Fibroblast of the aortic adventitia (primary cell): ENCODE results near the gene MRPS18A. TPM values are rescaled to one million over a fixed set of nuclear protein-coding genes. Genes with fewer than 3 reads are reported as not detected.

Source experiments
- DNase-seq: peaks from one replicate; pipeline ENCODE4 v3.0.0-alpha.2; 2010; ENCODE audit warnings: low read depth
- H3K4me3 ChIP-seq: 2 replicates; pipeline ENCODE4 v1.5.1; 2011; ENCODE audit warnings: low read depth, mild to moderate bottlenecking, control low read depth, low read length, moderate library complexity
- CTCF ChIP-seq: IDR thresholded peaks from 2 replicates; pipeline ENCODE4 v1.5.1; 2011; ENCODE audit warnings: mild to moderate bottlenecking, low read length, control low read depth, inconsistent platforms; ENCODE audit not compliant: insufficient read depth
- total RNA-seq: library from RNA; depleted of rRNA; stranded (reverse); fragments of >200 nt; gene quantifications from 2 replicates; pipeline ENCODE4 v1.2.3, GENCODE V29; 2012; ENCODE audit warnings: low replicate concordance

MRPS18A gene
- total RNA-seq, 1 donor: 32.4 TPM

DNA sequence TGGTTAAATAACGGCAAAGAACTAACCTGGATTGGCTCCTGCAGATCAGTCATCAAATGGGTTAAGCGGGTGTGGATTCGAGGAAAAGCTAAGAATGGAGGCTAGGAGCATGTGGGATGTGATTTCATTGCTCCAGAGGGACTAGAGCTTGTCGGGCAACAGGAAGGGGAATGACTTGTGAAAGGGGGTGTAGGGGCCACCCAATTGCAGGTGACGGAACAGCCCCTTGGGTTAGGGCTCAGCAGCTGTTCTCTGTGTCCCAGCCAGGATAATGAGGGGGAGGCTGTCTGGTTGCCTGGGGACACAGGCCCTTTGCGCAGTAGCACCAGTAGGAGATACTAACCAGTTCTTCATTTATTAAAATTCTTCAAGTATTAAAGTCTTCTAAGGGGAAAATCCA lies 25.0 kb upstream of the MRPS18A start:
- no peak for TF ChIP-seq CTCF
- H3K4me3 ChIP-seq: no peak overlapping the region
- DNase-seq: no peak

GRCh38 chr6:43710576-43710975 lies 23.0 kb upstream of the MRPS18A start:
- no peak overlapping the region for H3K4me3 ChIP-seq
- TF ChIP-seq CTCF: no peak
- no peak for DNase-seq

GRCh38 chr6:43709654-43710303 lies 22.2 kb upstream of the MRPS18A start:
- TF ChIP-seq CTCF: no peak
- DNase-seq: peak; percentile 79
- no peak overlapping the region for H3K4me3 ChIP-seq

DNA sequence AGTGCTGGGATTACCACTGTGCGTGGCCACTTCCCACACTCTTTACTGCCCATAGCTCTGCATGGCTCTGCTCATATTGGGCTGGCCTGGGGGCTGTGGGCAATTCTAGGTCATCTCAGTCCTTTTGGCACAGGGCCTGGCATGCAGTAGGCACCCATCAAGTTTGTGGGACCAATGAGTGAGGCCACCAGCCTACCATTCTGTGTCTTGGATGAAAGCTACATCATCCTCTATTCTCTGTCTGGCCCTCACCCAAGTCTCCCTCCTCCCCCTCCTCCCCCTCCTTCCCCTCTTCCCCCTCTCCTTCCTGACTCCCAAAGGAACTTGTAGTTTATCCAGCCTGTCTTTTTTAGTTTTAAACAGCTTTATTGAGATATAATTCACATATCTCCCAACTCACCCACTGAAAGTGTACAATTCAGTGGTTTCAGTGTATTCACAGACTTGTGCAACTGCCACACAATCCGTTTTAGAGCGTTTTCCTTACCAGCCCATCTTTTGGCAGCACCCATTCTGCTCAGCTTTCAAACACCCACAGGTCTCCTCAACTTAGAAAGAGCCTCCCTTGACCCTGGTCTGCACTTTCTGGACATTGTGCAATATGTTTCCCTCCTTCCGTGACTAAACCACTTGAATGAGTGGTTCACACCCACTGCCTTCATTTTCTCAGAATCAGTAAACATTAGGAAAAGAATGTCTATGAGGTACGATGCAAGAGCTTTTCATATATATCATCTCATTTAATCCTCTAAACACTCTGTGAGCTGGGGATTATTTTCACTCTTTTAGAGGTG lies 21.5 kb upstream of the MRPS18A start:
- TF ChIP-seq CTCF: no peak
- no peak overlapping the region for H3K4me3 ChIP-seq
- DNase-seq: peak; percentile 95

GRCh38 chr6:43707767-43708166 lies 20.2 kb upstream of the MRPS18A start:
- TF ChIP-seq CTCF: no peak
- H3K4me3 ChIP-seq: no peak overlapping the region
- DNase-seq: no peak

GRCh38 chr6:43707269-43707668 lies 19.7 kb upstream of the MRPS18A start:
- H3K4me3 ChIP-seq: no peak overlapping the region
- no peak for DNase-seq
- TF ChIP-seq CTCF: no peak
